ENCODE measurements around the gene NR4A1.

- TF ChIP-seq SIN3A (IDR thresholded peaks at IDR 0.05; ENCODE audit: borderline replicate concordance, insufficient read depth, low read length) (no peak), POLR2AphosphoS5 (IDR thresholded peaks at IDR 0.05; ENCODE audit: low read depth, low read length) (no peak)
Measured at GRCh38 chr12:52085682-52086180, 34.5 kb downstream of the NR4A1 start.

Data from PFSK-1 (cell line).